B cell (primary cell): ENCODE data around the gene HOXA10. TPM values are rescaled to one million over a fixed set of nuclear protein-coding genes. Genes with fewer than 3 reads are reported as not detected.

ENCODE experiments used
- ATAC-seq: fragments of 200-7000 bp; cut with Tn5 transposase; one replicate; pipeline ENCODE4 v1.10.0; 2021; ENCODE audit warnings: low read depth, mild to moderate bottlenecking, moderate number of reproducible peaks, moderate library complexity
- CTCF ChIA-PET: fragments of 350-600 bp; sonication (Branson Sonifier 250); formaldehyde crosslinking; loops from one replicate; lab custom pipeline; 2021; ENCODE audit warnings: antibody characterized with exemption, inconsistent platforms; lab: Charles Lee
- POLR2A ChIA-PET: fragments of 350-600 bp; sonication (Branson Sonifier 250); formaldehyde crosslinking; loops from one replicate; lab custom pipeline; 2021; ENCODE audit warnings: antibody characterized with exemption; lab: Charles Lee
- DNase-seq: peaks from one replicate; pipeline ENCODE4 v3.0.0; 2013
- H2AFZ ChIP-seq: 2 replicates; pipeline ENCODE4 v1.6.1; 2012; ENCODE audit warnings: mild to moderate bottlenecking, low read depth, low read length; ENCODE audit not compliant: insufficient read depth, poor library complexity, severe bottlenecking
- H3K27ac ChIP-seq, 2 donors: 1 replicate in 1 of 2; 2 replicates in 1 of 2; pipeline ENCODE4 v1.5.1; 2012 to 2013; ENCODE audit warnings: low read length in 2 of 2, mild to moderate bottlenecking in 2 of 2, moderate library complexity in 1 of 2
- H3K27me3 ChIP-seq, 4 experiments: fragments of 200-600 bp in 1 of 4; sonication (generic) in 1 of 4; replicated peaks in 1 of 4; 1 replicate in 2 of 4; 2 replicates in 2 of 4; pipeline versions ENCODE4 v1.6.1 to v1.7.0; 2013 to 2016; ENCODE audit warnings: low read length in 3 of 4, mild to moderate bottlenecking in 2 of 4, mixed read lengths in 1 of 4, moderate library complexity in 1 of 4; ENCODE audit not compliant: insufficient read depth in 4 of 4, control insufficient read depth in 3 of 4; ENCODE audit errors: control extremely low read depth in 1 of 4
- H3K36me3 ChIP-seq, 2 experiments: replicated peaks in 1 of 2; 1 replicate in 1 of 2; 2 replicates in 1 of 2; pipeline versions ENCODE4 v1.6.1 to v1.7.1; 2013; ENCODE audit warnings: low read length in 1 of 2; ENCODE audit not compliant: insufficient read depth in 2 of 2, control insufficient read depth in 1 of 2; ENCODE audit errors: control extremely low read depth in 1 of 2, extremely low read depth in 1 of 2
- H3K4me1 ChIP-seq, 2 donors: fragments of 200-600 bp in 1 of 2; sonication (generic) in 1 of 2; 1 replicate in 1 of 2; 2 replicates in 1 of 2; pipeline versions ENCODE4 v1.5.1 to v1.6.1; 2013 to 2017; ENCODE audit warnings: low read length in 2 of 2; ENCODE audit not compliant: control insufficient read depth in 2 of 2, insufficient read depth in 2 of 2
- H3K4me2 ChIP-seq: replicated peaks from 2 replicates; pipeline ENCODE3; 2012; ENCODE audit warnings: mild to moderate bottlenecking, low read depth, low read length; ENCODE audit not compliant: poor library complexity, severe bottlenecking
- H3K4me3 ChIP-seq, 5 experiments: fragments of 200-600 bp in 1 of 5; sonication (generic) in 1 of 5; 1 replicate in 3 of 5; 2 replicates in 2 of 5; pipeline versions ENCODE4 v1.5.1 to v1.7.0; 2011 to 2016; ENCODE audit warnings: low read length in 4 of 5, mild to moderate bottlenecking in 4 of 5, low read depth in 2 of 5, control low read depth in 1 of 5, moderate library complexity in 1 of 5; ENCODE audit not compliant: insufficient read depth in 1 of 5; ENCODE audit errors: control extremely low read depth in 1 of 5, extremely low read depth in 1 of 5
- H3K79me2 ChIP-seq: fragments of 200-600 bp; sonication (generic); one replicate; pipeline ENCODE4 v1.6.0; 2016; ENCODE audit warnings: low read length; ENCODE audit not compliant: control insufficient read depth, insufficient read depth
- H3K9ac ChIP-seq: fragments of 200-600 bp; sonication (generic); 2 replicates; pipeline ENCODE4 v1.6.1; 2017; ENCODE audit warnings: mild to moderate bottlenecking, low read length, moderate library complexity
- H3K9me3 ChIP-seq, 3 donors: one replicate each; pipeline versions ENCODE4 v1.6.1 to v1.7.1; 2013; ENCODE audit warnings: low read length in 2 of 3; ENCODE audit not compliant: control insufficient read depth in 2 of 3, insufficient read depth in 1 of 3; ENCODE audit errors: control extremely low read depth in 1 of 3
- H4K20me1 ChIP-seq: 2 replicates; pipeline ENCODE4 v1.6.0; 2012; ENCODE audit warnings: mild to moderate bottlenecking, low read length; ENCODE audit not compliant: insufficient read depth, control insufficient read depth, poor library complexity, severe bottlenecking
- H3K27ac Mint-ChIP-seq: one replicate; pipeline ENCODE4 v1.8.0; 2021; ENCODE audit warnings: mixed read lengths
- H3K27me3 Mint-ChIP-seq: one replicate; pipeline ENCODE4 v1.8.0; 2021; ENCODE audit warnings: mixed read lengths
- H3K4me1 Mint-ChIP-seq: one replicate; pipeline ENCODE4 v1.8.0; 2021; ENCODE audit warnings: mixed read lengths
- H3K4me3 Mint-ChIP-seq: one replicate; pipeline ENCODE4 v1.8.0; 2021; ENCODE audit warnings: mixed read lengths
- H3K9me3 Mint-ChIP-seq: one replicate; pipeline ENCODE4 v1.8.0; 2022; ENCODE audit warnings: mixed read lengths; ENCODE audit not compliant: insufficient read depth
- CTCF ChIP-seq: fragments of 200-600 bp; IDR thresholded peaks from one replicate; pipeline ENCODE4 v1.8.0; 2022; ENCODE audit warnings: antibody characterized with exemption, mild to moderate bottlenecking
- EZH2 ChIP-seq: IDR thresholded peaks from 2 replicates; pipeline ENCODE4 v1.6.1; 2012; ENCODE audit warnings: borderline replicate concordance, low read depth, mild to moderate bottlenecking, moderate library complexity, low read length; ENCODE audit not compliant: insufficient read depth, poor library complexity, severe bottlenecking
- WGBS: methylation state at CpG from one replicate; pipeline ENCODE4 v1.1.5; 2013; ENCODE audit warnings: missing lambda C conversion rate; ENCODE audit not compliant: insufficient coverage; 5-methylcytosine and 5-hydroxymethylcytosine counted together
- intact Hi-C: fragments of 100-400 bp; cut with micrococcal nuclease; formaldehyde crosslinking; loops from one replicate; pipeline ENCODE4 v1.10.0; 2022
- polyA plus RNA-seq: library from polyadenylated mRNA; depleted of rRNA; stranded (reverse); fragments of >200 nt; gene quantifications from 2 replicates; pipeline ENCODE4 v1.2.3, GENCODE V29; 2012
- total RNA-seq, 2 donors: library from RNA; stranded (reverse); fragments of 120-200 nt in 1 of 2; gene quantifications; 1 replicate in 1 of 2; 2 replicates in 1 of 2; pipeline versions ENCODE4 v1.2.3 to v1.2.4, GENCODE V29; 2013 to 2022

The HOXA10 gene
- total and polyA plus RNA-seq, 2 donors (not counting 1 experiment from before 2014, with no cell fraction given), result not detected

GRCh38 chr7:27158436-27159265 lies 15.5 kb downstream of the HOXA10 start:
- H3K27me3 ChIP-seq, result peaks cover 1 to 88% (median 78%) of the 10 kb centered on the region in 4 experiments
- no peak overlapping the region for H3K27ac ChIP-seq
- peaks cover 0 to 75% (median 18%) of the 10 kb centered on the region in 3 donors for H3K9me3 ChIP-seq
- ChIA-PET POLR2A (no interaction called here), CTCF (interaction anchor here (0.6 to 2.0 kb wide), 11 partner anchors 9 to 1298 kb away, joined by 3 to 10 read pairs (median 4); partner anchors contain the start of gene HOXA10)
- H3K4me2 ChIP-seq, result no peak overlapping the region
- ATAC-seq (no peak), DNase-seq (peak; percentile 55)
- no peak overlapping the region for H3K4me3 ChIP-seq
- no peak overlapping the region for H2AFZ ChIP-seq
- H3K4me1 Mint-ChIP-seq, result peaks cover 37% of the 10 kb centered on the region
- H3K4me3 Mint-ChIP-seq, result peak overlapping the region; percentile 37
- intact Hi-C loops, result no loop called here
- H3K27me3 Mint-ChIP-seq, result peaks cover 76% of the 10 kb centered on the region
- H3K9me3 Mint-ChIP-seq, result no peaks in the 10 kb centered on the region
- no peaks in the 10 kb centered on the region for H3K36me3 ChIP-seq
- no peak overlapping the region for H3K9ac ChIP-seq
- peaks cover 57 to 63% of the 10 kb centered on the region in 2 donors for H3K4me1 ChIP-seq
- no peaks in the 10 kb centered on the region for H3K79me2 ChIP-seq
- 14% methylated on average over 30 of the region's 35 CpGs for WGBS
- peak overlapping the region; percentile 87 for H3K27ac Mint-ChIP-seq
- TF ChIP-seq CTCF, result no peak
- peak; percentile 63 for TF ChIP-seq EZH2
- no peaks in the 10 kb centered on the region for H4K20me1 ChIP-seq
